ENCODE measurements around the gene SH3PXD2A. TPM values are rescaled to one million over a fixed set of nuclear protein-coding genes. Genes with fewer than 3 reads are reported as not detected.

SH3PXD2A gene
- 0.54 to 1.2 TPM (median 1.1 TPM) in 5 replicates for total RNA-seq (2022; extraction: Qiagen RNA extraction)

GRCh38 chr10:103855424-103855823 is at the start of gene SH3PXD2A:
Gene SH3PXD2A (minus strand): TSS chr10:103855576. CDS start chr10:103855266, 310 bp downstream.

Other genes starting within 250 kb of the SH3PXD2A start
- gene STN1, start 62.6 kb upstream of the SH3PXD2A start, total RNA-seq (2022; extraction: Qiagen RNA extraction) = 21.0 to 24.0 TPM (median 22.0 TPM) in 5 replicates
- gene SLK, start 111.6 kb upstream of the SH3PXD2A start, total RNA-seq (2022; extraction: Qiagen RNA extraction) = 27.6 to 40.5 TPM (median 34.3 TPM) in 5 replicates
- 1.6 to 2.2 TPM (median 1.7 TPM) in 5 replicates for gene COL17A1, start 230.3 kb upstream of the SH3PXD2A start, total RNA-seq (2022; extraction: Qiagen RNA extraction)